HG03196 (cell line): Measurements from ENCODE around the gene BAIAP2L1.
"Not testable (repeated sequence)": the region's sequence is repeated elsewhere in the genome, so short reads cannot be mapped to it uniquely, and the experiment has no call there.

Source experiments
- ATAC-seq: cut with Tn5 transposase; IDR thresholded peaks from one replicate; pipeline ENCODE4 v1.9.1; 2021; ENCODE audit not compliant: unreplicated experiment

The BAIAP2L1 gene, protein sequence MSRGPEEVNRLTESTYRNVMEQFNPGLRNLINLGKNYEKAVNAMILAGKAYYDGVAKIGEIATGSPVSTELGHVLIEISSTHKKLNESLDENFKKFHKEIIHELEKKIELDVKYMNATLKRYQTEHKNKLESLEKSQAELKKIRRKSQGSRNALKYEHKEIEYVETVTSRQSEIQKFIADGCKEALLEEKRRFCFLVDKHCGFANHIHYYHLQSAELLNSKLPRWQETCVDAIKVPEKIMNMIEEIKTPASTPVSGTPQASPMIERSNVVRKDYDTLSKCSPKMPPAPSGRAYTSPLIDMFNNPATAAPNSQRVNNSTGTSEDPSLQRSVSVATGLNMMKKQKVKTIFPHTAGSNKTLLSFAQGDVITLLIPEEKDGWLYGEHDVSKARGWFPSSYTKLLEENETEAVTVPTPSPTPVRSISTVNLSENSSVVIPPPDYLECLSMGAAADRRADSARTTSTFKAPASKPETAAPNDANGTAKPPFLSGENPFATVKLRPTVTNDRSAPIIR

DNA sequence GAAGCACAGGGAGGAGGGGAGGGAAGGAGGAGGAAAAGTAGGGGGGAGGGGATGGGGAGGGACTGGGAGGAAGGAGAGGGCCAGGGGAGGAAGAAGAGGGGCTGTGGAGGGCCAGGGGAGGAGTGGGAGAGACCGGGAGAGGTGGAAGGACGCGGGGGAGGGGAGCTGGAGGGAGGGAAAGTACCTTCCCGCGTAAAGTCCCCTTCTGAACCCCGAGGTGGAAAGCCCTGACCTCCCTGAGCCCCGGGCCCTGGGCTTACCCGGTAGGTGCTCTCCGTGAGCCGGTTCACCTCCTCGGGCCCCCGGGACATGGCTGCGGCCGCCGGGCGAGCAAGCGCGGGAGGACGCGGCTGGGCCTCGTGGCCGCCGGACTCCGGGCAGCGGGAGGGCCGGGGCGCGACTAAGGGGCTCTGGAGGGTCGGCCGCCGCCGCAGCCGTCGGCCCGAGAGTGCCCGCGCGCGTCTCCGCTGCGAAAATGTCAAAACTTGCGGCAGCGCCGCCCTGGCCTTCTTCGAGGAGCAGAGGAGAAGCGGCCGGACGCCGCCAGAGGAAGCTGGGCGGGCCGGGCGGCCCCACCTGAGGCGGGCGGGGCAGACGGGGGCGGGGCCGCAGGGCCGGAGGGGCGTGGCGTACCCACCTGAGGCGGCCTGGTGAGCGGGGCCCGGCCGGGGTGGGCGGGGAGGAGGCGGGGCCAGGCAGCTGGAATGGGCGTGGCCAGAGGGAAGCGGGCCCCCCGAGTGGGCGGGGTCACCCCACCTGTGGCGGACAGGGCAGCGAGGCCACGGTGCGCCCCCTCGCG is at the start of gene BAIAP2L1:
TSS of gene BAIAP2L1 (minus strand) at position 549 of the 799 bp plus-strand sequence. CDS start at position 311, 238 bp downstream.
- ATAC-seq, result peak; percentile 76

GRCh38 chr7:98448766-98449165 is 47.9 kb upstream of the BAIAP2L1 start:
- no peak for ATAC-seq

- ATAC-seq, result not testable (repeated sequence)
These were observed 40.1 kb upstream of the BAIAP2L1 start for GRCh38 chr7:98440992-98441391.

DNA sequence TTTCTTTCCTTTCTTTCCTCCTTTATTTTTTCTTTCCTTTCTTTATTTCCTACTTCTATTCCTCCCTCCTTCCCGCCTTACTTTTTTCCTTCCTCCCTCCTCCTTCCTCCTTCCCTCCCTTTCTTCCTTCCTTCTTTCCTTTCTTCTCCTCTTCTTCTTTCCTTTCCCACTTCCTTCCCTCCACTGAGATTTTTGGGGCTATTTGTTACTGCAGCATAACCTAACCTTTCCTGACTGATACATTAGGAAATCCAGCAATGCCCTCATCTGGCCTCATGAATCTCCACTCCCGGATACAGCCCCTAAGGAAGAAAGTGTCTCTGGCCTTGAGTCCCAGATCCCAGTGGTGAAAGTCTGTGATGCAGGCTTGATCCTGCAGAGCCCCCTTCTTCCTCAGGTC is 38.6 kb upstream of the BAIAP2L1 start:
- ATAC-seq, result no peak

DNA sequence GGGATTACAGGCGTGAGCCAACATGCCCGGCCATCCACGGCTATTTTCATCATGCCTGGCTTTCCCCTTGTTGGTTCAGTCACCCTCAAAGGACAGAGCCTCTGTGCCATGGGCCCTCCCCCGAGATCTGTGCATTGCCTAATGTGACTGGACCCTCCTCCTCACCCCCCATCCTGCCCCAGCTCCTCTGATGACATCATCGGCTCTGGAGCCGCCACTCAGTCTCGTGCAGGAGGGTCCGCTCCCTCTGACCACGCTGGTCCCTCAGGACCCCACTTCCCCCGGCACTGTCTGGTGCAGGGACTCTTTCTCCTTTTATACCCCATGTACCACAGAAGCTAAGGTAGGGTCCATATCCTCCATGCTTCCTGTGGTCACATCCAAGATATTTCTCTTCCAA is 33.2 kb upstream of the BAIAP2L1 start:
- ATAC-seq, result no peak

GRCh38 chr7:98429799-98430198 is 28.9 kb upstream of the BAIAP2L1 start:
- ATAC-seq, result no peak

- ATAC-seq, result no peak
These were observed 22.2 kb upstream of the BAIAP2L1 start for GRCh38 chr7:98423043-98423442.

GRCh38 chr7:98420966-98421612 is 20.2 kb upstream of the BAIAP2L1 start:
- no peak for ATAC-seq

- ATAC-seq, result not testable (repeated sequence)
These were observed 19.1 kb upstream of the BAIAP2L1 start for GRCh38 chr7:98419988-98420387.

- ATAC-seq, result not testable (repeated sequence)
These were observed 18.4 kb upstream of the BAIAP2L1 start for GRCh38 chr7:98419316-98419691.

- ATAC-seq, result no peak
These were observed 17.9 kb upstream of the BAIAP2L1 start for GRCh38 chr7:98418636-98419315.

DNA sequence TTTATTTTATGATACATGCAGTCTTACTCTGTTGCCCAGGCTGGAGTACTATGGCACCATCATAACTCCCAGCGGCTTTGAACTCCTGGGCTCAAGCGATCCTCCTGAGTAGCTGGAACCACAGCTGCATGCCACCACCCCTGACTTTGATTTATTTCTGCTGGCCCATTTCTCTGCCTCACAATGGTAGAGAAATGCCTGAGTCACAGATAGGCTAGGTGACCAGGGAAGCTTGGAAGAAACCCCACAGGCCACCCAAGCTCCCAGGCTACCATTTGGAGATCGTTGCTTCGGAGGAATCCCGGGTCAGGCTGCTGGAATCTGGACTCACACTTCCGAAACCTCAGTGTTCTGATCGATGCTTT is 17.4 kb upstream of the BAIAP2L1 start:
- no peak for ATAC-seq

- not testable (repeated sequence) for ATAC-seq
These were observed 16.8 kb upstream of the BAIAP2L1 start for GRCh38 chr7:98417604-98418270.

- no peak for ATAC-seq
These were observed 13.5 kb upstream of the BAIAP2L1 start for GRCh38 chr7:98414205-98414900.

- not testable (repeated sequence) for ATAC-seq
These were observed 12.8 kb upstream of the BAIAP2L1 start for GRCh38 chr7:98413655-98414054.

- ATAC-seq, result no peak
These were observed 9.0 kb upstream of the BAIAP2L1 start for GRCh38 chr7:98409843-98410242.

DNA sequence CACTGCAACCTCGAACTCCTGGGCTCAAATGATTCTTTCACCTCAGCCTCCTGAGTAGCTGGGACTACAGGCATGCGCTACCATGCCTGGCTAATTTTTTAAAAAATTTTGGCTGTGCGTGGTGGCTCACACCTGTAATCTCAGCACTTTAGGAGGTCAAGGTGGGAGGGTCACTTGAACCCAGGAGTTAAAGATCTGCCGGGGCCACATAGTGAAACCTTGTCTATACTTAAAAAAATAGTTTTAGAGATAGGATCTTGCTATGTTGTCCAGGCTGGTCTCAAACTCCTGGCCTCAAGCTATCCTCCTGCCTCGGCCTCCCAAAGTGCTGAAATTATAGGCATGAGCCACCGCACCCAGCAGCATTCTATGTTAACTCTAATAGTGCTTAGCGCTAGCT is 7.3 kb upstream of the BAIAP2L1 start:
- not testable (repeated sequence) for ATAC-seq

GRCh38 chr7:98406827-98407226 is 5.9 kb upstream of the BAIAP2L1 start:
- no peak for ATAC-seq

- ATAC-seq, result no peak
These were observed 4.0 kb upstream of the BAIAP2L1 start for GRCh38 chr7:98404840-98405239.
